Fibroblast of lung (primary cell): ENCODE results near the gene LRRC53. TPM values are rescaled to one million over a fixed set of nuclear protein-coding genes. Genes with fewer than 3 reads are reported as not detected.
A peak's percentile ranks its signal among the peaks of the same experiment; 100 is the strongest.

Experiments used
- DNase-seq, 2 donors: peaks; one replicate each; pipeline versions ENCODE4 v3.0.0 to v3.0.0-alpha.2; 2010; ENCODE audit warnings: low read depth in 2 of 2
- H2AFZ ChIP-seq: 2 replicates; pipeline ENCODE4 v1.5.1; 2012; ENCODE audit warnings: low read length, control low read depth, inconsistent platforms
- H3K27ac ChIP-seq: 2 replicates; pipeline ENCODE4 v1.5.1; 2011; ENCODE audit warnings: low read length, control low read depth; ENCODE audit not compliant: insufficient read depth
- H3K27me3 ChIP-seq: 2 replicates; pipeline ENCODE4 v1.5.1; 2011; ENCODE audit warnings: mild to moderate bottlenecking, low read length; ENCODE audit not compliant: control insufficient read depth, insufficient read depth
- H3K36me3 ChIP-seq: 2 replicates; pipeline ENCODE4 v1.5.1; 2011; ENCODE audit warnings: low read length; ENCODE audit not compliant: control insufficient read depth, insufficient read depth
- H3K4me1 ChIP-seq: 2 replicates; pipeline ENCODE4 v1.5.1; 2011; ENCODE audit warnings: low read length; ENCODE audit not compliant: control insufficient read depth, insufficient read depth; ENCODE audit errors: extremely low read depth
- H3K4me2 ChIP-seq: 2 replicates; pipeline ENCODE4 v1.5.1; 2011; ENCODE audit warnings: low read length, control low read depth; ENCODE audit not compliant: insufficient read depth; ENCODE audit errors: extremely low read depth
- H3K4me3 ChIP-seq, 4 experiments: fragments of 200-600 bp in 1 of 4; sonication (generic) in 1 of 4; replicated peaks in 1 of 4; 2 replicates each; pipeline ENCODE4 v1.5.1; 2011 to 2016; ENCODE audit warnings: low read length in 4 of 4, low read depth in 3 of 4, mild to moderate bottlenecking in 3 of 4, control low read depth in 2 of 4, inconsistent platforms in 1 of 4, mixed read lengths in 1 of 4; ENCODE audit not compliant: insufficient read depth in 1 of 4; ENCODE audit errors: control extremely low read depth in 1 of 4
- H3K79me2 ChIP-seq: 2 replicates; pipeline ENCODE4 v1.5.1; 2012; ENCODE audit warnings: mild to moderate bottlenecking, low read length, inconsistent platforms; ENCODE audit not compliant: control insufficient read depth, insufficient read depth
- H3K9ac ChIP-seq: 2 replicates; pipeline ENCODE4 v1.5.1; 2011; ENCODE audit warnings: mild to moderate bottlenecking, low read length, control low read depth; ENCODE audit not compliant: insufficient read depth
- H3K9me3 ChIP-seq: 2 replicates; pipeline ENCODE4 v1.5.1; 2012; ENCODE audit warnings: low read depth, low read length; ENCODE audit not compliant: control insufficient read depth, insufficient read depth
- H4K20me1 ChIP-seq: 2 replicates; pipeline ENCODE4 v1.5.1; 2011; ENCODE audit warnings: low read length; ENCODE audit not compliant: control insufficient read depth, insufficient read depth; ENCODE audit errors: extremely low read depth
- EZH2 ChIP-seq: IDR thresholded peaks from 2 replicates; pipeline ENCODE4 v1.5.1; 2012; ENCODE audit warnings: low read length, control low read depth, mild to moderate bottlenecking; ENCODE audit errors: missing control alignments
- polyA plus RNA-seq, 2 donors: library from polyadenylated mRNA; depleted of rRNA in 1 of 2; stranded (reverse) in 1 of 2; unstranded in 1 of 2; fragments of >200 nt; gene quantifications; 2 replicates each; pipeline ENCODE4 v1.2.1, GENCODE V29; 2011 to 2012; ENCODE audit warnings: missing spikeins in 1 of 2
- total RNA-seq: library from RNA; depleted of rRNA; stranded (reverse); fragments of >200 nt; gene quantifications from 2 replicates; pipeline ENCODE4 v1.2.1, GENCODE V29; 2014
- TF ChIP-seq, protein P1 (sequence below), 2 donors: IDR thresholded peaks in 1 of 2; conservative IDR thresholded peaks in 1 of 2; 1 replicate in 1 of 2; 2 replicates in 1 of 2; pipeline ENCODE4 v1.5.1; 2011 to 2012; ENCODE audit warnings: low read length in 2 of 2, control low read depth in 1 of 2, inconsistent platforms in 1 of 2, low read depth in 1 of 2, mild to moderate bottlenecking in 1 of 2

Gene LRRC53
- total and polyA plus RNA-seq, 2 donors (not counting 1 experiment from before 2014, with no cell fraction given) = not detected

DNA sequence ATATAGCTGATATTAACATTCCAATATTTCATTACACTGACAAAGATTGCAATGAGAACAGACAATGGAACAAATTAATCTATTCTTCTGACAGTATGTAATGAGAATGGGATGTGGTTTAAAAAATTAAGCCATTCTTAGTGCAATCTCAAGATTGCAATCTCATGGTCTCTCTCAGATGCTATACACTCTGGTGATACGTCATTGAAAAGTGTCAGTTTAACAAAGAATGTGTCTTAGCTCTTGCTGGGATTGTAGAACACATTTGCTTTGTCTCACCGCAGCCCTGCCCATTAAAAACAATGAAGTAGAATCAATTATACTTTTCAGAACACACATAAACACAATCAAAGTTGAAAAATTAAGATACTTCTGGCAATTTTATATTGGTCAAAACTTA lies 55.2 kb downstream of the LRRC53 start:
- Histone ChIP-seq H3K9me3 (no peaks in the 10 kb centered on the region), H3K9ac (no peak overlapping the region), H3K4me2 (no peak overlapping the region), H2AFZ (no peak overlapping the region), H3K36me3 (no peaks in the 10 kb centered on the region), H3K4me1 (no peaks in the 10 kb centered on the region), H3K4me3 (no peak overlapping the region), H3K27ac (no peak overlapping the region), H3K27me3 (no peaks in the 10 kb centered on the region), H4K20me1 (no peaks in the 10 kb centered on the region), H3K79me2 (no peaks in the 10 kb centered on the region)
- no peak for TF ChIP-seq EZH2
- TF ChIP-seq, protein P1, sequence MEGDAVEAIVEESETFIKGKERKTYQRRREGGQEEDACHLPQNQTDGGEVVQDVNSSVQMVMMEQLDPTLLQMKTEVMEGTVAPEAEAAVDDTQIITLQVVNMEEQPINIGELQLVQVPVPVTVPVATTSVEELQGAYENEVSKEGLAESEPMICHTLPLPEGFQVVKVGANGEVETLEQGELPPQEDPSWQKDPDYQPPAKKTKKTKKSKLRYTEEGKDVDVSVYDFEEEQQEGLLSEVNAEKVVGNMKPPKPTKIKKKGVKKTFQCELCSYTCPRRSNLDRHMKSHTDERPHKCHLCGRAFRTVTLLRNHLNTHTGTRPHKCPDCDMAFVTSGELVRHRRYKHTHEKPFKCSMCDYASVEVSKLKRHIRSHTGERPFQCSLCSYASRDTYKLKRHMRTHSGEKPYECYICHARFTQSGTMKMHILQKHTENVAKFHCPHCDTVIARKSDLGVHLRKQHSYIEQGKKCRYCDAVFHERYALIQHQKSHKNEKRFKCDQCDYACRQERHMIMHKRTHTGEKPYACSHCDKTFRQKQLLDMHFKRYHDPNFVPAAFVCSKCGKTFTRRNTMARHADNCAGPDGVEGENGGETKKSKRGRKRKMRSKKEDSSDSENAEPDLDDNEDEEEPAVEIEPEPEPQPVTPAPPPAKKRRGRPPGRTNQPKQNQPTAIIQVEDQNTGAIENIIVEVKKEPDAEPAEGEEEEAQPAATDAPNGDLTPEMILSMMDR (conservative IDR thresholded peaks at IDR 0.05 in 1 of 2, IDR thresholded peaks at IDR 0.05 in 1 of 2; ENCODE audit: low read depth in 1 of 2, low read length in 2 of 2) = no peak
- DNase-seq = peak in 1 of 2 donors; percentile 7

DNA sequence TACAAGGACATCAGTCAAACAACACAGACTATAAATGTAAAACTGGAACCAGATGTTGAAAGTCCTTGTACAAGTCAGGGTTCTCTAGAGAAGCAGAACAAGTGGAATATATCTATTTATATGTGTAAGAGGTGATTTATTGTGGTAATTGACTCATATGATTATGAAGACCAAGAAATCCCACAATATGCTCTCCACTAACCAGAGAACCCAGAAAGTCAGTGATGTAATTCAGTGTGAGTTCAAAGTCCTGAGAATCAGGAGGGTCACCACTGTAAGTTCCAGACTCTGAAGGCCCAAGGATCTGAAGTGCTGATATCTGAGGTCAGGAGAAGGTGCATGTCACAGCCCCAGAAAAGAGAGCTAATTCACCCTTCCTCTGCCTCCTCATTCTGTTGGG lies 57.0 kb downstream of the LRRC53 start:
- Histone ChIP-seq H3K4me2 (no peak overlapping the region), H3K36me3 (no peaks in the 10 kb centered on the region), H3K79me2 (no peaks in the 10 kb centered on the region), H3K27ac (no peak overlapping the region), H3K4me3 (no peak overlapping the region), H3K4me1 (no peaks in the 10 kb centered on the region), H3K9ac (no peak overlapping the region), H3K9me3 (no peaks in the 10 kb centered on the region), H3K27me3 (no peaks in the 10 kb centered on the region), H4K20me1 (no peaks in the 10 kb centered on the region), H2AFZ (no peak overlapping the region)
- peak in 1 of 2 donors; percentile 39 for DNase-seq
- TF ChIP-seq, protein P1 (conservative IDR thresholded peaks at IDR 0.05 in 1 of 2, IDR thresholded peaks at IDR 0.05 in 1 of 2; ENCODE audit: low read depth in 1 of 2, low read length in 2 of 2) = no peak
- TF ChIP-seq EZH2 = no peak

DNA sequence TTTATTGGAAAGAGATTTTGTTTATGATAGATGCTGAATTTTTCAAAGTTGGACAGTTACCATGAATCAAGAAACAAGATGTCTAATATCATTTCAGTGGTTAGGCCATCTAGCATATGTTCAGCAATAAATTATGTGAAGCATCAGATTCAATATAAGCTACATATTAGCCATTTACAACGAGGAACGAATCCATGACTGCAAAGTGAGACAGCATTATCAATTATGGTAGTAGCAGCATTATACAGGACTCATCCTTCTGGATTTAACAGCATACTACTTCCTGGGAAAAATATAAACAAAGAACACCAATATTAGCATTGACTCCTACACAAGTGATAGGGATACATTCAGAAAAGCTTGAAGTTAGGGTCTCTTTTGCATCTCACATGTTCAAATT lies 59.1 kb downstream of the LRRC53 start:
- no peak for TF ChIP-seq EZH2
- no peak for DNase-seq
- no peak overlapping the region for H3K27ac ChIP-seq
- H2AFZ ChIP-seq = no peak overlapping the region
- H3K27me3 ChIP-seq = no peaks in the 10 kb centered on the region
- H3K9ac ChIP-seq = no peak overlapping the region
- no peaks in the 10 kb centered on the region for H3K9me3 ChIP-seq
- H3K79me2 ChIP-seq = no peaks in the 10 kb centered on the region
- H3K4me3 ChIP-seq = no peak overlapping the region
- no peaks in the 10 kb centered on the region for H3K4me1 ChIP-seq
- no peaks in the 10 kb centered on the region for H4K20me1 ChIP-seq
- no peak overlapping the region for H3K4me2 ChIP-seq
- H3K36me3 ChIP-seq = no peaks in the 10 kb centered on the region
